GM18502 (cell line): ENCODE results near the gene MLC1.

Experiments used
- ATAC-seq: cut with Tn5 transposase; IDR thresholded peaks from one replicate; pipeline ENCODE4 v1.9.1; 2021; ENCODE audit warnings: mild to moderate bottlenecking; ENCODE audit not compliant: unreplicated experiment, poor library complexity

The MLC1 gene

DNA sequence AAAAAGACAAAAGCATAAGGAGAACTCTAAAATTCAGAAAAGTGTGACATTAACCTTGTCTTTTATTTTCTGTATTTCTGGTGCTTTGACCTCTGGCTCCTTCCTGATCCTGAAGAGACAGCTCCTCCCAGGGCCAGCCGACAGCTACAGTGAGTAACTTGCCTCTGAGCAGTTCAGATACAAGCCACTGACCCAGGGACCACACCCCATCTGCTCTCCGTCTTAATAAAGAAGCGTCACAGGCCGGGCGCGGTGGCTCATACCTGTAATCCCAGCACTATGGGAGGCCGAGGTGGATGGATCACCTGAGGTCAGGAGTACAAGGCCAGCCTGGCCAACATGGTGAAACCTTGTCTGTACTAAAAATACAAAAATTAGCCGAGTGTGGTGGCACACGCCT, 6.5 kb downstream of the MLC1 start:
- no peak for ATAC-seq

DNA sequence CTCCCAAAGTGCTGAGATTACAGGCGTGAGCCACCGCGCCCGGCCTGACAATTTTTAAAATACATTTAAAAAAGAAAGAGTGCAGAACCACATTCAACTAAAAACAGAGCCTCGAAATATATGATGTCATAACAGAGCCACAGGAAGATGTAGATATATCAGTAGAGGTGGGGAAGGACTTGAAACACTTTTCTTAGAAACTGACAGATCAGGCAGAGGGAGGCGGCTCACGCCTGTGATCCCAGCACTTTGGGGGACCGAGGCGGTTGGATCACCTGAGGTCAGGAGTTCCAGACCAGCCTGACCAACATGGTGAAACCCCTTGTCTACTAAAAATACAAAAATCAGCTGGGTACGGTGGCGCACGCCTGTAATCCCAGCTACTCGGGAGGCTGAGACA, 7.0 kb downstream of the MLC1 start:
- no peak for ATAC-seq

DNA sequence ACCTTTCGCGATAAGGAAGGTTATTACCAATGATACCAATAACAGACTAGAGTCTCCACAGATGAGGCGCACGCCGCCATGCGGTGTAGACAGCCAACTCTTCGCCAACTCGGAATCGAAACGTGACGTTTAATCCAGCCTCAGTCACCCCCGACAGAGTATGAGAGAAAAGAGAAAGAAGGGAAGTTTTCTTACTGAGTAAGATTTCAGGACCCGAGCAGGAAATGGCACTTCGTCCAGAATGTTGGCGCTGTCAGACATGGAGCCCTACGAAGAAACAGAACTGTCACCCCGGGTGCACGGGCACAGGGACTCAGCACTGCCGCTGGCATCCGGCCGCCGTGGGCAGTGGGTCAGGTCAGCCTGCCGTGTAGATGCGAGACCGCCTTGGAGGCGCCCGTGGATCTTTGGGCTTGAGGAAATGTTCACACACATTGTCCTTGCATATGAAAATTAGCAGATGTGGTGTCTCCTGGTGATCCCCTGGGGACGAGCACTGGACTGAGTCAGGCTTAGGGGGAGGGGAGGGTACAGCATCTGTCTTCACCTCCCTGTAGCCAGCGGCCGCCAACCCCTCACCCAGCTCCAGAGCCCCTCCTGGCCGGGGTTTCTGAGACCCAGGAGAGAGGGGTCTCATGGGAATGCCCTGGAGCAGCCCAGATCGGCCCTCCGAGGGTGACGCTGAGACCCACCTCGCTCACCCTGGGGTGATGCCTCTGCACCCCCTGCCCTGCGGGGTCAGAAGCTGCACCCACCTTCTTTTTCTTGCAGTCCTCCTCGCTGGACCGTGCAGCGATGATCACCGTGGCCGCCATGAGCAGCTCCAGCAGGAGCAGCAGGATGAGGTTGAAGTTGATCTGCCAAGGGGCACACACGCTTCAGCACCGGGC, 8.3 kb downstream of the MLC1 start:
- ATAC-seq = no peak

DNA sequence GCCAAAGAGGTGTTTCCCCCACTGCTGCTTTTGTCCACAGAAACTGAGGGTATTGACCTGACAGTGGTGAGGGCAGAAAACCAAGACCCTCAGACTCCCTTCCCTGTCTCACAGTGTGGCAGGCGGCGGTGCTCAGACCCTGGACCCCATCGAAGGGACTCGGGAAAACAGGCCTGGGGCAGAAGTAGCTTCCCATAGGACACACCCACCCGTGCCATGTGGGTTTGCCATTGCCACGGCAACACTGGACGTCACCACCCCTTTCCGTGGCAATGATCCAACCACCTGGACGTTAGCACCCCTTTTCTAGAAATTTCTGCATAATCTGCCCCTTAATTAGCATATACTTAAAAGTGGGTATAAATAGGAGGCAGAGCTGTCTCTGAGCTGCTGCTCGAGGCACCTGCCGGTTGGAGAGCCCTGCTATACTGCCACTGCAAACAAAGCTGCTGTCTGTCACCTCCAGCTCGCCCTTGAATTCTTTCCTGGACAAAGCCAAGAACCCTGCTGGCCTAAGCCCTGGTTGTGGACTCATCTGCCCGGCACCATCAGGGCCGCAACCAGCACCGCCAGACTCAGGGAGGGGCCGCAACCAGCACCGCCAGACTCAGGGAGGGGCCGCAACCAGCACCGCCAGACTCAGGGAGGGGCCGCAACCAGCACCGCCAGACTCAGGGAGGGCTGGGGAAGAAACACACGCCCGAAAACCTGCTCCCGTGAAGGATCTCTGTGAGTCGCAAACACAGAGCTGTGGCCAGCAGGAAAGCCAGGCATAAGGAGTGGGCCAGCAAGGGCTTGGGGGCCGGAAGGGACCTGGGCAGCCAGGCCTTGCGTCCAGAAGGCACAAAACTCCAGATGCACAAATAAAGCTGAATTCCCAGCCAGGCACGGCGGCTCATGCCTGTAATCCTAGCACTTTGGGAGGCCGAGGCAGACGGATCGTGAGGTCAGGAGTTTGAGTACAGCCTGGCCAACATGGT, 10.4 kb downstream of the MLC1 start:
- no peak for ATAC-seq

DNA sequence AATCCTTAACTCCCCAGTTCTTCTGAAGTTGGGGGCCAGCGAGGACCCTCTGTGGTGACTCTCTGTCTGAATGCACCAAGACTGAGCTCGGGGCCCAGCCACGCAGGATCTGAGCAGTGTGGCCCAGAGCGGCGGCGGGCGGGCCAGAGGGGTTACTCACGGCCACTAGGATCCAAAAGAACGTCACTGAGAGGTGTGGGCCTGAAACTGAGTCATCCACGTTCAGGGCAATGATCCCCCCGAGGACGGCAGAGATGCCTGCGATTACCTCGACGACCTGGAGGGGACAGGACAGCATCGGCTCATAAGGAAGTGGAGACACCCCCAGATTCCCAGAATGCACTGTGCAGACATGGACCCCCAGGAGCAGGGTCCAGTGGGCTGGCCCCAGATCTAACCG, 11.2 kb downstream of the MLC1 start:
- no peak for ATAC-seq

DNA sequence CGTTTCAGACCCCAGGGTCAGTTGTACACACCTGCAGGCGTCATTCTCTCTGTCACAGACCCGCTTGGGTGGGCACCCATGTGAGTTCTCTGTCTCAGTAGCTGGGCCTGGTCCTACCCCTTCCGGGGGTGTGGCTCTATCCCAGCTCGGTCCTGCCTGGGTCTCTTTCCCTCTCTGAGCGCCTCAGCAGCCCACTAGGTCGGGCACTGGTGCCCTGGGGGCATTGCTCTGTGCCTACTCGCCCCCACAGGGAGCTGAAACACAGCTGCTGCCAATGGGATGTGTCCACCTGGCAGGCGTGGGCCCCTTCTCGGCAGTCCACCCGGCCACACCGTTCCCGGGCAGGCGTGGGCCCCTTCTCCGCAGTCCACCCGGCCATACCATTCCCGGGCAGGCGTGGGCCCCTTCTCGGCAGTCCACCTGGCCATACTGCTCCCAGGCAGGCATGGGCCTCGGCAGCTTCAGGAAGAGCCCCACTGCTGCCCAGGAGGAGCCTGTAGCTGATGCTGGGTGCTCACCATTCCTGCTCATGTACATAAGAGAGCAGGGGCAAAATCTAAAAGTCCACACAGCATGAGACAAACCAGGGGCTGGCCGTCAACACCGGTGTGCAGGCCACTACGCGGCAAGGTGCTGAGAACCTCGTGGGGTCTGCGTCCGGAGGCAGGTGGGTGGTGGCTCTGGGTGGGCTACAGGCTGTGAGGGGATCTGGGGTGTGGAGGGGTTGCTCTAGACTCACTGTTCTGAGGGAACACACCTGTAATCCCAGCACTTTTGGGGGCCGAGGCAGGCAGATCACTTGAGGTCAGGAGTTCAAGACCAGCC, 12.3 kb downstream of the MLC1 start:
- ATAC-seq = no peak

DNA sequence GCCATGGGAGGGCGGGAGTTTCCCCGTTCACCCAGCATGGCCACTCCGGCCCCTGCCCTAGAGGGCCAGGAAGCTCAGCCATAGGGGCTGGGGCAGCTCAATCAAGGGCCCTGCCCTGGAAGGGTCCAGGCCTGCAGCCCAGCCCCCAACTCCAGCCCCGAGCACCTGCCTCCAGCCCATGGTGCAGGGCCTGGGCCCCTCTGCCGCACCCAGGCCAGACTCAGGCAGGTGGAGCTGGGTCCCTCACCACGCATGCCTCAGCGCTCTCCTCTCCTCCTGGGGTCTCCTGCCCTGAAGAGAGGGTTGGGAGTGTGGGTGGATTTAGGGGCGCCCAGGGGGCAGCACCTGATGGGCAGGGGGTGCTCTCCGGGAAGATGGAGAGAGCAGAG, 13.1 kb downstream of the MLC1 start:
- ATAC-seq = no peak

DNA sequence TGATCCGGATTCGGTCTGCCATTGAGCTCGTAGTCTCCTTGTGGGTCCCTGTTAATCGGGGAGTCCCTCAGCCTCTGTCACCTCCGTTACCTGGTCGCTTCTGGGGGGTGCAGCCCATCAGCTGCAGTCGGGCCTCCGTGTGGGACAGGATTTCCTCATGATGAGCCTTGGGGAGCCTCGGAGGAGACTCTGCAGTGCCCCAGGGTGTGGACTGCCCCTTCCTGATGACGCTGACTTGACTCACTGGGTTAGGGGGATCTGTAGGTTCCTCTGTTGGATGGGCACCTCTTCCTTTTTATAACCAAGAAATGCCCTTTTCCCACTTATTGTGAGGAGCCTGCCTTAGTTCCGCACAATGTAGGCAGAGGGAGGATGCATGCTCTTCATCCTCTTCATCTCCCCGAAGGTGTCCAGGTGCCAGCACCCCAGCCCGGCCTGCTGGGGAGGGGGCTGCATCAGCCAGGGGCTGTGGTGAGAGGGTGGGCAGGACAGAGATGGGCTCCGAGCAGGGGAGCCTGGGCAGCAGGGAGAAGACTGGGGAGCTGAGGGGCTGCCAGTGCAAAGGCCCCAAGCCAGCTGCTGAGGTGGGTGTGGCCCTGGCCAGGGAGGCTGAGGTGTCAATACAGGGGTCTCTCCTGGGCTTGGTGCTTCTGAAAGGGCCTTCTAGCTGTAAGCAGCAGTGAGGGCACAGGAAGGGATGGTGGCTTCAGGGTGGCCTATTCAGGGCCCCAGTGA, 13.6 kb downstream of the MLC1 start:
- ATAC-seq = no peak

DNA sequence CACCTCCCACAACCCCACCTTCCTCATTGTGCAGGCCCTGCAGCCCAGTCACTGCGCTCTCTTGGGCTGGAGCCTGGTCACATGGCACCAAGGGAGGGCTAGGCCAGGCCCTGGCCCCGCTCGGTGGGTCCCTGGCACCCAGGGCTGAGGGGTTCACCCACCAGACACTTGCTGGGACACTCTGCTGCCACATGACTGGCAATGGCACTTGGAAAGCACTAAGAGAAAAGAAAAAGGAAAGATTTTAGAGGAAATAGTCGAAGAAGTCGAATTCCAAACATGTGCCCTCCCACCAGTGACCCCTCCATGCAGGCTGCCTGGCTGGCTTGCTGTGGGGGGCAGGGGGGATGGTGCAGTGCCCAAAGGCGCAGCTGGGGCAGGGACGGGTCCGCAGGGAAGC, 14.9 kb downstream of the MLC1 start:
- ATAC-seq = no peak

DNA sequence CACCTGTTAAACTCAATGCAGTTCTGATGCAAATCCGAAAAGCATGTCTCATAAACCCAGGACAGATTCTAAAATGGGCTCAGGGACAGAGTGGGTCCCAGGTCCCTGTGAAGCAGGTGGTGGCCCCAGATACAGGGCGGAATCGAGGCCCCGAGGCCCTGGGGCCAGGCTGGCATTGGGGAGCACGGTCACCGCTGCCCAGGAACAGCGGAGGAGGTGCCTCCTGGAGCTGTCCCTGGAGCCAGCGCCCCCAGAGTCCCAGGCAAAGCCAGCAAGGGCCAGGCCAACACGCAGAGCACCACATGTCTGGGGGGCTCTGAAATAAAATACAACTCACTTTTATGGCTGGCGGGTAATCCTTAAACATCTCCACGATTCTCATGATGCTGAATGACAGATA, 17.1 kb downstream of the MLC1 start:
- ATAC-seq = no peak

DNA sequence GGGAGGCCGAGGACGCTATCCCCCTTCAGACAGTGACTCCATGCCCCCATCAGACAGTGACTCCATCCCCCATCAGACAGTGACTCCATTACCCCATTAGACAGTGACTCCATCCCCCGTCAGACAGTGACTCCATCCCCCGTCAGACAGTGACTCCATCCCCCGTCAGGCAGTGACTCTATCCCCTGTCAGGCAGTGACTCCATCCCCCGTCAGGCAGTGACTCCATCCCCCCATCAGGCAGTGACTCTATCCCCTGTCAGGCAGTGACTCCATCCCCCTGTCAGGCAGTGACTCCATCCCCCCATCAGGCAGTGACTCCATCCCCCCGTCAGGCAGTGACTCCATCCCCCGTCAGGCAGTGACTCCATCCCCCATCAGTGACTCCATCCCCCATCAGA, 18.0 kb downstream of the MLC1 start:
- no peak for ATAC-seq

DNA sequence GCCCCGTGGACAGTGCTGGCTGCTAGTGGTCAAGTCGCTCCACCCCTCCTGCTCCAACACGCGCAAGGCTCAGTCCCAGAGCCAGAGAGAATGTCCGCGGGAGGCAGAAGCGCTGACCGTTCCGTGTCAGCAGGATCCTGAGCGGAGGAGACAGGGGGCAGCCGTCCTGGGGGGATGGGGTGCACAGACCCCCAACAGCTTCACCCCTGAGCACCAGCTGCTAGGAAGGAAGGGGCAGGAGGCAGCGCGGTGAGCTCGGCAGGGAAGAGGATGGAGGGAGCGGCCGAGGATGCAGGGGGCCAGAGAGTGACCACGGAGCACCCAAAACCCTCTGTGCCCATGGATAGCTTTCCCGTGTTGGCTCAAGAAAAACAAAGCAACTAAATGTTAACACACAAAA, 20.8 kb downstream of the MLC1 start:
- no peak for ATAC-seq

DNA sequence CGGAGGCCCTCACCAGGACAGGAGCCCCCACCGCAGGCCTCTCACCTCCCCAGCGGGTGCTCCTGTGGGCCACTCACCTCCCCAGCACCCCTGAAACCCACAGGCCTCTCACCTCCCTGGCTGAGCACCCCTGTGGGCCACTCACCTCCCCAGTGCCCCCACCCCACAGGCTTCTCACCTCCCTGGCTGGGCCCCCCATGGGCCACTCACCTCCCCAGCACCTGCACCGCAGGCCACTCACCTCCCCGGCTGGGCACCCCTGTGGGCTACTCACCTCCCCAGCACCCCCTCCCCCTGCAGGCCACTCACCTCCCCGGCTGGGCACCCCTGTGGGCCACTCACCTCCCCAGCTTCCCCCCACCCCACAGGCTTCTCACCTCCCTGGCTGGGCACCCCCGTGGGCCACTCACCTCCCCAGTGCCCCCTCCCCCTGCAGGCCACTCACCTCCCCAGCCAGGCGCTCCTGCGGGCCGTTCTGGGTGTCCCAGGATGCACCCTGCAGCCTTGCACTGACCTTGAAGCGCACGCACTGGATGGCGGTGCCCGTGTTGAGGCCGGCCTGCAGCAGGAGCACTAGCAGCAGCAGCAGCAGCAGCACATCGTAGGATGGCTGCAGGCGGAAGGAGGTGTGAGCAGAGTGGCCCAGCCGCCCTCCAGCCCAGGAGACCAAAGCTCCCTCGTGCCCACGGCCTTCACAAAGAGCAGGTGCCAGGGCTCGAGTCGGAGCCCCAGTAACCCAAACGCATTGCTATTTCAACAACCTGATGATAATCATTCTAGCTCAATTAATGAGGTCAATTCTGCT, 21.4 kb downstream of the MLC1 start:
- ATAC-seq = no peak

DNA sequence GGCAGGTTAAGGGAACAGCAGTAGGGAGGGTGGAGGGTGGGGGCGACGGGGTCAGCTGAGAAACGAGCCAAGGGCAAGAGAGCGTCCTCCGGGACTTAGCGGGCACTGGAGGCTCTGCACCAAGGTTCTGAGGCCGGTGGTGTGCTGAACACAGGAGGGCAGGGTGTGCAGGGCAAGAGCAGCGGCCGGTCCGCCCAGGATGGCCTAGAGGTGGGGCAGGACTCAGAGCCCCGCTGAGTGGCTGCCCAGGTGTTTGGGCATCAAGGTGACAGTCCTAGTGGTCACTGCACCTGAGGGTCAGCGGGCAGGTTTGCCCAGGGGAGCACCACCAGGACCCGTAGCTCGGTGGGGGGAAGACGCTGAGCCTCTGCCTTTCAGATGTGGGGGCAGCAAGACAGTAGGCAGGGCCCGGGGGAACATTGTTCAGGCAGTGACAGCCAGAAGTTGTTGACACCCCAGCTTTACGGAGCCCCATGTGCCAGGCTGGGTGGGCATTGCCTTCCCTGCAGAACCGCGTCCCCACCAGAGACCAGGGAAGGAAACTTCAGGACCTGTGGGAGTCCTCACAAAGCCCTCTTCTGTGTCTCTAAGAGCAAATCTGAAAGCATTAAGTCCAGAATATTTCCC, 22.6 kb downstream of the MLC1 start:
- ATAC-seq = no peak

DNA sequence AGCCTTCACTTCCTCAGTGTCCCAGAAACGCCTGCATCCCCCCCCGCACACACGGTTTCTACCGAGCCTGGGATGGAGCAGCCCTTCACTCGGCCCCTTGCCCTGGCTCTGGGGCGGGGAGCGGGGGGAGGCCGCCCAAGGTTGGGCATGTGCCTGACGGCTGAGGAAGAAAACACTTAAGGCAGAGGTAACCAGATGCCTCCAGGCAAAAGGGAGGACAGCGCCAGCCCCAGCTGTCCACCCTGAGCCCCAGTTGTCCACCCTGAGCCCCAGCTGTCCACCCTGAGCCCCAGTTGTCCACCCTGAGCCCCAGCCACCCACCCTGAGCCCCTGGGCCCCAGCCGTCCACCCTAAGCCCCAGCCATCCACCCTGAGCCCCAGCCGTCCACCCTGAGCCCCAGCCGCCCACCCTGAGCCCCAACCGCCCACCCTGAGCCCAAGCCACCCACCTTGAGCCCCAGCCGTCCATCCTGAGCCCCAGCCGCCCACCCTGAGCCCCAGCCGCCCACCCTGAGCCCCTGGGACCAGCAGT, 23.3 kb downstream of the MLC1 start:
- ATAC-seq = no peak

DNA sequence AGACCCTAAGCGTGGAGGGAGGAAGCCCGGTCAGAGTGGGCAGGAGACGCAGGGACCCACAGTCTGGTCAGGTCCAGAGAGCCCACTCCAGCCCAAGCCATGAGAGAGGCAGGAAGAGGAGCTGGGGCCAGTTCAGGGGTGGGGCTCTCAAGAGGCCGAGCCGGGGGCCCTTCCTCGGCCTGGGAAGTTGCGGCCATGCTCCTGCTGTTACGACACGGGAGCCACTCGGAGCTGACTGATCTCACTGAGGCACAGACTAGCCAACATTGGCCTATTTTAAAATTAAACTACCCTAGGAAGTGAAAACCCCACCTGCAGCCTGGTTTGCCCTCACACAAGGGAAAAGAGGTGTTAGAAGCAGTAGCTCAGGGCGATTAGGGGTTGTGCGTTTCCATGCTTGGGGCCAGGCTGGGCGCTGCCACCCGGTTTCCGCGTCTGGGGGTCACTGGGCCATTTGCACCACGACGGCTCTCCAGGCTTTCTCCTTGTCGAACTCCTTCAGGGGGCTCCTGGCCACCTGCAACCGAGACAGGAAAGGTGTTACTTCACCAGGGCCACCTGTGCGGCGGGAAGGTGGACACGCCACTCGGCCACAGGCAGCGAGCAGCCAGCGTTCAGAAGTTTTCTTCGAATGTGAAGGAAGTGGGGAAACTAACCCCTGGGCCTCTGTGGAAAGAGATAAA, 23.9 kb downstream of the MLC1 start:
- no peak for ATAC-seq

DNA sequence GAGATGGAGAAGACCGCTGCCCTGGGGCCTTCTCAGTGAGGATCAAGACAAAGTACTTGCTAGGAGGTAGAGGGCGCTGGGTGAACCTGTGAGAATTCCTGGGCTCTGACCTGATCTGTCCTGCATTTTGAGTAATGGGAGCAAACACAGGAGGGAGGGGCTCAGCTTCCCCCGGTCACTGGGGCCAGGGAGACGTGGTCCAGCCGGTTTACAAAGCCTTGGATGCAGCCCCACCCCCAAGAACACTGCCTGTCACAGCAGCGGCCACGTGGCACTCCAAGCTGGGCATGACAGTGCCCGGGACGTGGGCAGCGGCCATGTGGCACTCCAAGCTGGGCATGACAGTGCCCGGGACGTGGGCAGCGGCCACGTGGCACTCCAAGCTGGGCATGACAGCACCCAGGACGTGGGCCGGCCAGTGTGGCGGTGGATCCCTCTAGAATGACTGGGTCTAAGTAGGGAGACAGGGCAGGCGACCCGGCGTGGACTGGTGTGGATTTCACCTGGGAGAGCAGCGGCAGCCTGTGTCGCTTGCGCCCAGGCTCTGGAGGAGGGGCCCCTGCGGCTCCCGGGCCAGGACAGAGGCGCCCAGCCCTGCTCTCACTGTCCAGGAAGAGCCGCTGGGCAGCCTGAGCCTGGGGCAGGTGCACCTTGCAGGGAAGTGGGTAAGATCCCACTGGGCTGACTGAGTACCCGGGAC, 24.6 kb downstream of the MLC1 start:
- ATAC-seq = no peak
